ENCODE measurements around the gene PVALB. TPM values are rescaled to one million over a fixed set of nuclear protein-coding genes. Genes with fewer than 3 reads are reported as not detected.

The PVALB gene
- total RNA-seq, 1 donor from 2014 or later: not detected

DNA sequence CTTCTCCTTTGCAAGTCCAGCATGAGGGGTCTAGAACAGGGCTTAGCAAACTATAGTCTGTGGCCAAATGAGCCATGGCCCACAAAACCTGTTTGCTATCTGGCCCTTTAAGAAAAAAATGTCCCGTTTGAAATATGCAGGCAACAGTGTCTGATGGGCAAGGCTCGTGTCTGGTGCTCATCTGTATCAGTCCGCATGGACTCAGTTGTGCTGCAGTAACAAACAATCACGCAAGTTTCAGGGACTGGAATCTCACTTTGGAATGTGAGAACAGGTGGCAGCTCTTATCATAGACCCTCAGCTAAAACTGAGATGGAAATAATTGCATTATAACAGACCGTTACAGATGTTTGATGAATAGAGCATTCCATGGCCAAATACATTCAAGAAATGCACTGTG, 19.1 kb upstream of the PVALB start:
- H3K9me3 Mint-ChIP-seq (ENCODE audit: unreplicated experiment): no peaks in the 10 kb centered on the region

DNA sequence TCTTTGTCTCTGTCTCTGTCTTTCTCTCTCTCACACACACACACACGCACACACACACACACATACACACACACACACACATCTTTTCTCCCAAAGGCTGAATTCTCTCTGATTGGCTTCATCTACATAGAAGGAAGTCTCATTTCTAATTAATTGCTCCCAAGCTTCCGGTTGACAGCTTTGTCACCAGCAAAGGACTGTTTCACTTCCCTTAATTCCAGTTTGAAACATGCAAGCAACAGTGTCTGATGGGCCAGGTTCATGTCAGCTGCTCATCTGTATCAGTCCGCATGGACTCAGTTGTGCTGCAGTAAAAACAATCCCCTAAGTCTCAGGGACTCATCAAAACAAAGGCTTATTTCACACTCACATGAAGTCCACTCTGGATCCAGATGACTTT, 16.2 kb upstream of the PVALB start:
- TF ChIP-seq, protein P1, sequence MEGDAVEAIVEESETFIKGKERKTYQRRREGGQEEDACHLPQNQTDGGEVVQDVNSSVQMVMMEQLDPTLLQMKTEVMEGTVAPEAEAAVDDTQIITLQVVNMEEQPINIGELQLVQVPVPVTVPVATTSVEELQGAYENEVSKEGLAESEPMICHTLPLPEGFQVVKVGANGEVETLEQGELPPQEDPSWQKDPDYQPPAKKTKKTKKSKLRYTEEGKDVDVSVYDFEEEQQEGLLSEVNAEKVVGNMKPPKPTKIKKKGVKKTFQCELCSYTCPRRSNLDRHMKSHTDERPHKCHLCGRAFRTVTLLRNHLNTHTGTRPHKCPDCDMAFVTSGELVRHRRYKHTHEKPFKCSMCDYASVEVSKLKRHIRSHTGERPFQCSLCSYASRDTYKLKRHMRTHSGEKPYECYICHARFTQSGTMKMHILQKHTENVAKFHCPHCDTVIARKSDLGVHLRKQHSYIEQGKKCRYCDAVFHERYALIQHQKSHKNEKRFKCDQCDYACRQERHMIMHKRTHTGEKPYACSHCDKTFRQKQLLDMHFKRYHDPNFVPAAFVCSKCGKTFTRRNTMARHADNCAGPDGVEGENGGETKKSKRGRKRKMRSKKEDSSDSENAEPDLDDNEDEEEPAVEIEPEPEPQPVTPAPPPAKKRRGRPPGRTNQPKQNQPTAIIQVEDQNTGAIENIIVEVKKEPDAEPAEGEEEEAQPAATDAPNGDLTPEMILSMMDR (IDR thresholded peaks at IDR 0.05; ENCODE audit: unreplicated experiment): no peak
- H3K4me3 Mint-ChIP-seq (ENCODE audit: unreplicated experiment): no peak overlapping the region
- no peaks in the 10 kb centered on the region for H3K36me3 Mint-ChIP-seq (ENCODE audit: low read depth, unreplicated experiment)
- no peaks in the 10 kb centered on the region for H3K9me3 Mint-ChIP-seq (ENCODE audit: unreplicated experiment)
- H3K27me3 Mint-ChIP-seq (ENCODE audit: unreplicated experiment): no peaks in the 10 kb centered on the region
- peaks cover 3% of the 10 kb centered on the region for H3K4me1 Mint-ChIP-seq (ENCODE audit: unreplicated experiment)
- no peak overlapping the region for H3K27ac Mint-ChIP-seq (ENCODE audit: unreplicated experiment)
- no peak for DNase-seq (ENCODE audit: low spot score)

More for the DNA sequence above, 19.1 kb upstream of the PVALB start:
- TF ChIP-seq, protein P1 (IDR thresholded peaks at IDR 0.05; ENCODE audit: unreplicated experiment): no peak
- DNase-seq (ENCODE audit: low spot score): no peak
- H3K4me1 Mint-ChIP-seq (ENCODE audit: unreplicated experiment): no peaks in the 10 kb centered on the region
- H3K4me3 Mint-ChIP-seq (ENCODE audit: unreplicated experiment): no peak overlapping the region
- no peak overlapping the region for H3K27ac Mint-ChIP-seq (ENCODE audit: unreplicated experiment)
- H3K36me3 Mint-ChIP-seq (ENCODE audit: low read depth, unreplicated experiment): peaks cover 3% of the 10 kb centered on the region
- peaks cover 3% of the 10 kb centered on the region for H3K27me3 Mint-ChIP-seq (ENCODE audit: unreplicated experiment)

DNA sequence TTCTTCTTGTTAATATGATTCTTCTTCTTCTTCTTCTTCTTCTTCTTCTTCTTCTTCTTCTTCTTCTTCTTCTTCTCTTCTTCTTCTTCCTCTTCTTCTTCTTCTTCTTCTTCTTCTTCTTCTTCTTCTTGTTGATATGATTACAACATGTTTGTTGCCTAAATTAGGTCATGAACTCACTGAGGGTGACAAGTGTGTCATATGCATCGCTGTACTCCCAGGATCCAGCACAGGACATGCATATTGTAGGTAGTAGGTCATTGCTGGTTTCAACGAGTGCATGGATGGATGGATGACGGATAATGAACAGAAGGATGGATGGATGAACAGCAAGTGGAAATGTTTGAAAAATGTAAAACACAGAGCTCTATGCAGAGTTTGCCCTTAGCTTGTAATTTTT, 14.9 kb upstream of the PVALB start:
- no peaks in the 10 kb centered on the region for H3K27me3 Mint-ChIP-seq (ENCODE audit: unreplicated experiment)
- no peak overlapping the region for H3K27ac Mint-ChIP-seq (ENCODE audit: unreplicated experiment)
- no peaks in the 10 kb centered on the region for H3K9me3 Mint-ChIP-seq (ENCODE audit: unreplicated experiment)
- no peaks in the 10 kb centered on the region for H3K36me3 Mint-ChIP-seq (ENCODE audit: low read depth, unreplicated experiment)
- peaks cover 12% of the 10 kb centered on the region for H3K4me1 Mint-ChIP-seq (ENCODE audit: unreplicated experiment)
- no peak for DNase-seq (ENCODE audit: low spot score)
- TF ChIP-seq, protein P1 (IDR thresholded peaks at IDR 0.05; ENCODE audit: unreplicated experiment): no peak
- H3K4me3 Mint-ChIP-seq (ENCODE audit: unreplicated experiment): no peak overlapping the region

DNA sequence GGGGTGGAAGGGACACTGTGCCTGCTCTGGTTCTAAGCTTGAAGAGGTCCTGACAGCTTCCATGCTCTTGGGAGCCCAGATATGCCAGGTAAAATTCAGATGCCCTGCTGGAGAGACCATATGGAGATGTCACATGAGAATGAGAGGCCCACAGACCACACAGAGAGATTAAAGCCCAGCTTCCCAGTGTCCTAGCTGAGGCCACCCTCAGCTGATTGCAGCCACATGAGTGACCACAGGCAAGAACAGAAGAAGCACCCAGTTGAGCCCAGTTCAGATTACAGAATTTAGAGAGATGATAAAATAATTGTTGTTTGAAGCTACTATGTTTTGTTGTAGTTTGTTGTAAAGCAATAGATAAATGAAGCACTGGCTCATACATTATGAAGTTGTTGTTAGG, 14.4 kb upstream of the PVALB start:
- DNase-seq (ENCODE audit: low spot score): no peak
- Mint-ChIP-seq H3K9me3 (ENCODE audit: unreplicated experiment) (no peaks in the 10 kb centered on the region), H3K36me3 (ENCODE audit: low read depth, unreplicated experiment) (no peaks in the 10 kb centered on the region), H3K4me3 (ENCODE audit: unreplicated experiment) (no peak overlapping the region), H3K27me3 (ENCODE audit: unreplicated experiment) (no peaks in the 10 kb centered on the region), H3K4me1 (ENCODE audit: unreplicated experiment) (peaks cover 14% of the 10 kb centered on the region), H3K27ac (ENCODE audit: unreplicated experiment) (no peak overlapping the region)
- TF ChIP-seq, protein P1 (IDR thresholded peaks at IDR 0.05; ENCODE audit: unreplicated experiment): no peak

DNA sequence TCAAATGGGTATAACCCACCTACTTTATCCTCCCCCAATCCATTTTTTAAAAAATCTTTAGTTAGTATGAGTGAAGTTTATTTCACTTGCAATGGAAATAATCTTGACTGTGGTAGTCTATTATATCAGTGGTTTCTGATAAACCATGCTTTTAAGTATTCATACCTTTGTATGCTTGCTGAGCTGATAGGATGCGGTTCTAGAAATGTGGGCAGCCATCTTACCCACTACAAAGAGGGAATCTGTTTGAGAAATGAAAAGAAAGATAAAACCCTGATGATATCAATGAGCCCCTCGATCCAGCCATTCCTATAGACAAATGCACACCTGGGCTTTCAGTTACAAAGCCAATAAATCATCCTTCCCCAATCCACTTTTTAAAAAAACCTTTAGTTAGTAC, 13.8 kb upstream of the PVALB start:
- H3K27me3 Mint-ChIP-seq (ENCODE audit: unreplicated experiment): no peaks in the 10 kb centered on the region
- H3K36me3 Mint-ChIP-seq (ENCODE audit: low read depth, unreplicated experiment): no peaks in the 10 kb centered on the region
- no peak overlapping the region for H3K27ac Mint-ChIP-seq (ENCODE audit: unreplicated experiment)
- peaks cover 14% of the 10 kb centered on the region for H3K4me1 Mint-ChIP-seq (ENCODE audit: unreplicated experiment)
- DNase-seq (ENCODE audit: low spot score): no peak
- no peak overlapping the region for H3K4me3 Mint-ChIP-seq (ENCODE audit: unreplicated experiment)
- TF ChIP-seq, protein P1 (IDR thresholded peaks at IDR 0.05; ENCODE audit: unreplicated experiment): no peak
- no peaks in the 10 kb centered on the region for H3K9me3 Mint-ChIP-seq (ENCODE audit: unreplicated experiment)

Measured in endothelial cell (in vitro differentiated cells).